ENCODE measurements around the gene FAM76B.

- TF ChIP-seq POLR2A (IDR thresholded peaks at IDR 0.05; ENCODE audit: extremely low read depth, insufficient read length) (peak; percentile 31), CTCF (IDR thresholded peaks at IDR 0.05; ENCODE audit: low read depth, low read length) (no peak), MAX (IDR thresholded peaks at IDR 0.05; ENCODE audit: low read depth, low read length) (peak; percentile 86)
These were observed 1.5 kb upstream of the FAM76B start for GRCh38 chr11:95790933-95791708.
